ENCODE measurements around the gene CAMK1D.

Gene CAMK1D

DNA sequence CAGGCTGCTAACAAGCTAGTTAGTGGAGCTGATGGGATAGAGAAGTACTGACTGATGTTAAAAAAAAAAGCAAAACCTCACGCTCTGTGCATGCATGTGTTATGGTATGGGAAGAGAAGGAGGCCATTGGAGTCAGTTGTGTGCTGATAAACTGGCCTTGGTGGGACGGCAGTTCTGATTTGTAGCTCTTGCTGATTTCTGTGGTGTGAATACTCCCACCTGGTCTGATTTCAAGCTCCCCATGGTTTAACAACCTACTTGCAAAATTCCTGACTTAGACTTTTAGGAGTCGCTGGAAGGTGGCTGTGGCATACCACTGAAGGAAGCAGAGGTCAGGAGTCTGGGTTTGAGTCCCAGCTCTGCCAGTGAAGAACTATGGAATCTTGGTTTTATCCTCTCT lies 15.2 kb downstream of the CAMK1D start:
- no peaks in the 10 kb centered on the region for H3K27me3 ChIP-seq
- peaks cover 35% of the 10 kb centered on the region for H3K9me3 ChIP-seq
- no peak overlapping the region for H3K4me3 ChIP-seq
- H4K20me1 ChIP-seq: peaks cover 13% of the 10 kb centered on the region
- H3K4me2 ChIP-seq: no peak overlapping the region
- no peak for TF ChIP-seq Cebpa-rat (IDR thresholded peaks at IDR 0.05)
- H3K27ac ChIP-seq: no peak overlapping the region
- peaks cover 23% of the 10 kb centered on the region for H3K36me3 ChIP-seq
- H3K4me1 ChIP-seq: peaks cover 11% of the 10 kb centered on the region; the same call in 1 of the 2 replicates
- no peak overlapping the region for H3K9ac ChIP-seq

DNA sequence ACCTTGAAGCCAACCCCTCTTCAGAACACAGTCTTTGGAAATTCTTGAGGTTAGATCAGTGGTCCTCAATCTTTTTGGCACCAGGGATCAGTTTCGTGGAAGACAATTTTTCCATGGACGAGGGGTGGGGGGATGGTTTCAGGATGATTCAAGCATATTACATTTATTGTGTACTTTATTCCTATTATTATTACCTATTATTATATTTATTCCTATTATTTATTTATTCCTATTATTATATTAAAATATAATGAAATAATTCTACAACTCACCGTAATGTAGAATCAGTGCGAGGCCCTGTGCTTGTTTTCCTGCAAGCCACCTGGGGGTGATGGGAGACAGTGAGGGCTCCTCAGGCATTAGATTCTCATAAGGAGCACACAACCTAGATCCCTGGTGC lies 17.9 kb downstream of the CAMK1D start:
- H3K4me3 ChIP-seq: no peak overlapping the region
- no peak overlapping the region for H3K9ac ChIP-seq
- H3K27me3 ChIP-seq: no peaks in the 10 kb centered on the region
- peaks cover 7% of the 10 kb centered on the region; the same call in 1 of the 2 replicates for H3K4me1 ChIP-seq
- H3K36me3 ChIP-seq: peaks cover 19% of the 10 kb centered on the region
- H4K20me1 ChIP-seq: no peaks in the 10 kb centered on the region; the same call in 1 of the 2 replicates
- no peak overlapping the region for H3K4me2 ChIP-seq
- TF ChIP-seq Cebpa-rat (IDR thresholded peaks at IDR 0.05): no peak
- H3K27ac ChIP-seq: no peak overlapping the region
- H3K9me3 ChIP-seq: peaks cover 29% of the 10 kb centered on the region

DNA sequence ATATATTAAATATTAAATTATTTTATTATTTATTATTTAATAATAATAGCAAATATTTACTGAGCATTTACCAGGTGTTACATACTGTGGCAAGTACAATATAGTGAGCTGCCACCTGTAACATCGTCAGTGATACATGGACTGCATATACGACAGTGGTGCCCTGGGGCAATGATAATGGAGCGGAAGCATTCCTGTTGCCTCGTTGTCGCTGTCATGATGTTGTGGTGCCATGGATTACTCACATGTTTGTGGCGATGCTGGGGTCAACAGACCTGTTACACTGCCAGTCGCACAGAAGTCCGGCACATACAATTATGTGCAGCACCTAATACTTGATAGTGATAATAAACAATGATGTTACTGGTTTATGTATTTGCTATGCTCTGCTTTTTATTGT lies 20.6 kb downstream of the CAMK1D start:
- Histone ChIP-seq H3K36me3 (peaks cover under 1% of the 10 kb centered on the region), H3K27me3 (no peaks in the 10 kb centered on the region), H3K9ac (no peak overlapping the region), H4K20me1 (no peaks in the 10 kb centered on the region; the same call in 1 of the 2 replicates), H3K27ac (no peak overlapping the region), H3K4me2 (no peak overlapping the region), H3K4me3 (no peak overlapping the region), H3K4me1 (peaks cover 7% of the 10 kb centered on the region; the same call in 1 of the 2 replicates), H3K9me3 (peaks cover 2% of the 10 kb centered on the region; the same call in 1 of the 2 replicates)
- no peak for TF ChIP-seq Cebpa-rat (IDR thresholded peaks at IDR 0.05)

DNA sequence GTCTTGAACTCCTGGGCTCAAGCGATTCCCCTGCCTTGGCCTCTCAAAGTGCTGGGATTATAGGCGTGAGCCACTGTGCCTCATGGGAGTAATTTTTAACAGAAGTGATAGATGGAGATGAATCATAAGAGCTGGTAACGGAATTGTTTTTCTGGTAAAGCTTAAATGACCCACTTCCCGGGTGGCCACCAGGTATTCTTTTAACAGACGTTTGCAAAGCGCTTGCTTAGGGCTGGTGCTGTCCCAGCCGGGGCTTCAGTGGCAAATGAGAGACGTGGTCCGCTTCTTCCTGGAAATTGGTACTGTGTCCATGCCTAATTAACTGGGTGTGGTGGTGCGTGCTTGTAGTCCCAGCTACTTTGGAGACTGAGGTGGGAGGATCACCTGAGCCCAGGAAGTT lies 23.5 kb downstream of the CAMK1D start:
- Histone ChIP-seq H3K4me1 (no peaks in the 10 kb centered on the region), H3K36me3 (no peaks in the 10 kb centered on the region; the same call in 1 of the 2 replicates), H4K20me1 (peaks cover 2% of the 10 kb centered on the region; the same call in 1 of the 2 replicates), H3K4me3 (no peak overlapping the region), H3K4me2 (no peak overlapping the region), H3K9me3 (no peaks in the 10 kb centered on the region), H3K27ac (no peak overlapping the region), H3K27me3 (no peaks in the 10 kb centered on the region), H3K9ac (no peak overlapping the region)
- no peak for TF ChIP-seq Cebpa-rat (IDR thresholded peaks at IDR 0.05)

DNA sequence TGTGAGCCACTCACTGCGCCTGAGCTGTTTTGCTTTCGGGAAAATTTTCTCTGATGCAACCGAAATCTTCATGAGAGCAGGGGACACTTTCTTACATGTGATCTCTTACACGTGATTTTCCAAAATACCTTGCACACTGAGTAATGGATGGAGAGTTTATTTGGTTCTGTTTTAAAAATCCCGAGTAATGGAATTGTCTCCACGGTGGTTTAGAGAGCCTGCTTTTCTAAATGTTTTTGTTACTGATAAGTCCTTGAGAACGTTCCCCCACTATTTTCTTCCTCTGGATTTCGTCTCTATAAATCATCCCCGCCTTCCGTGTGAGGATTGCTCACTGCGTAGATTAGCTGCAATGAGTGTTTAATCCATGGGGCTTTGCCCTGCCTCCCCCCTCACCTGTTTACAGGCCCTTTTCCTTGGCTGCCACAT lies 25.7 kb downstream of the CAMK1D start:
- H3K9ac ChIP-seq: no peak overlapping the region
- no peak overlapping the region for H3K4me2 ChIP-seq
- no peaks in the 10 kb centered on the region for H3K9me3 ChIP-seq
- TF ChIP-seq Cebpa-rat (IDR thresholded peaks at IDR 0.05): no peak
- H3K4me1 ChIP-seq: no peaks in the 10 kb centered on the region
- H3K36me3 ChIP-seq: no peaks in the 10 kb centered on the region; the same call in 1 of the 2 replicates
- no peaks in the 10 kb centered on the region for H3K27me3 ChIP-seq
- H4K20me1 ChIP-seq: 0 out of 2 replicates have a peak, but pooled peaks cover 5% of the 10 kb centered on the region
- no peak overlapping the region for H3K27ac ChIP-seq
- H3K4me3 ChIP-seq: no peak overlapping the region

DNA sequence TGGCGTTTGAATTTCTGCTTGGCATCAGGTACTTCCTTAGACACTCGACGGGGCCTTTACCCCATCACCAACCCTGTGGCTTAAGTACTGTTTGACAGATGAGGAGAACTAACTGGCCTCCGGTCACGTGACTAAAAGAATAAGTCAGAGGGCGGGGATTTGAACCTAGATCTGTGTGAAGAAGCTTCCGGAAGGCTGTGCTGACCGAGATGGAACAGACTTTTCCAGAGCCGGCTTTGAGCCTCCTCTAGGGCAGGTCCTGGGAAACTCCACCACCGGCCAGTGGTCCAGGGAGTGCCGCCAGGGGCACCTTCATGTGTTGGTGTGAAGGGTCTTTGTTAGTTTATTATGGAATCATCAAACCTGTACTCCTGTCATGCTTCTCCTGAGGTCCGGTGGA lies 26.9 kb downstream of the CAMK1D start:
- Histone ChIP-seq H3K4me1 (no peaks in the 10 kb centered on the region), H3K4me3 (no peak overlapping the region), H3K27ac (no peak overlapping the region), H4K20me1 (0 out of 2 replicates have a peak, but pooled peaks cover 5% of the 10 kb centered on the region), H3K36me3 (no peaks in the 10 kb centered on the region), H3K4me2 (no peak overlapping the region), H3K9me3 (no peaks in the 10 kb centered on the region), H3K27me3 (no peaks in the 10 kb centered on the region), H3K9ac (no peak overlapping the region)
- TF ChIP-seq Cebpa-rat (IDR thresholded peaks at IDR 0.05): no peak

DNA sequence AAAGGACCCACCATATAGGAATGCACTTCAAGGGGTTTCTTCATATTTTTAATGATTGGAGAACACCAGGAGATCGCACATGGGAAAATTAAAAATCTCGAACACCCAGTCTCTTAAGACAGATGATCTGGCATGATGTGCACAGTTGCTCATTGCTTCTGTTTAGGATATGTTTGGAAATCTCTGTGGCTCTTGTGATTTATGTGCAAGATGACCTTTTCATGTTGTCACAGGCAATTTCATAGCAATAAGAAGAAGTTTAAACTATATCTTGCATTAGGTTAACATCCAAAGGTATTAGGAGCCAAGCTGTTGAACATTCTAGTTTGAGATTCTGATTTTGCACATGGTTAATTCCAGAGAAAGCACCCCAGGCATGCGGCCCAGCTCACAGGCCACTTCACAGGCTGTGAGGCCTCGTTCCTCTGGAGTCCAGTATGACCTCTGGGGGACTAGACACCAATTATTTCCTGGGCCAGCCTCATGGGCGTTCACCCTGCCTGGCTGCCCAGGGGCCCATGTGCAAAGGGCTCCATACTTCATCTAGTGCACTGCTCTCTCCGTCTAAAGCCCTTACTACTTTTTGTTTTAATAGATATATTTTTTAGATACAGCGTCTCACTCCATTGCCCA lies 28.4 kb downstream of the CAMK1D start:
- Histone ChIP-seq H3K36me3 (no peaks in the 10 kb centered on the region), H3K9ac (no peak overlapping the region), H3K4me2 (no peak overlapping the region), H4K20me1 (0 out of 2 replicates have a peak, but pooled peaks cover 5% of the 10 kb centered on the region), H3K27me3 (no peaks in the 10 kb centered on the region), H3K9me3 (no peaks in the 10 kb centered on the region), H3K4me1 (no peaks in the 10 kb centered on the region), H3K27ac (no peak overlapping the region), H3K4me3 (no peak overlapping the region)
- no peak for TF ChIP-seq Cebpa-rat (IDR thresholded peaks at IDR 0.05)

DNA sequence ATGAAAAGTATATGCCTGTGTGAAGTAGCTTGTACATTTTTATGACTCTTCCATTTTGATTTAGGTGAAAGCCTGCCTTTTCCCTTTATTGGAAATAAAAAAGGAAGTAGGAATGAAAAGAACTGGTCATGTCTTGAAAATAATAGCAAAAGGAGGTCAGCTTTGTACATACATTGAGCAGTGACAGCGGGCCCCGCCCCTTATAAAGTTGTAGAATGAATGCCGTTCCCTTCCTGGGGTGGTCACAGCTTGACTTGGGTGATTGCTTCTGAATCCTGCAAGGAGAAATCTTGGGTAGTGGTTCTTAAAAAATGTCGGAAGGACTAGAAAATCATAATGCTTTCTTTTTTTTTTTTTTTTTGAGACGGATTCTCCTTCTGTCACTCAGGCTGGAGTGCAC lies 31.7 kb downstream of the CAMK1D start:
- Histone ChIP-seq H4K20me1 (0 out of 2 replicates have a peak, but pooled peaks cover 5% of the 10 kb centered on the region), H3K9me3 (peaks cover 17% of the 10 kb centered on the region), H3K4me3 (no peak overlapping the region), H3K4me1 (no peaks in the 10 kb centered on the region), H3K9ac (no peak overlapping the region), H3K36me3 (no peaks in the 10 kb centered on the region), H3K27me3 (no peaks in the 10 kb centered on the region), H3K4me2 (no peak overlapping the region), H3K27ac (no peak overlapping the region)
- TF ChIP-seq Cebpa-rat (IDR thresholded peaks at IDR 0.05): no peak

DNA sequence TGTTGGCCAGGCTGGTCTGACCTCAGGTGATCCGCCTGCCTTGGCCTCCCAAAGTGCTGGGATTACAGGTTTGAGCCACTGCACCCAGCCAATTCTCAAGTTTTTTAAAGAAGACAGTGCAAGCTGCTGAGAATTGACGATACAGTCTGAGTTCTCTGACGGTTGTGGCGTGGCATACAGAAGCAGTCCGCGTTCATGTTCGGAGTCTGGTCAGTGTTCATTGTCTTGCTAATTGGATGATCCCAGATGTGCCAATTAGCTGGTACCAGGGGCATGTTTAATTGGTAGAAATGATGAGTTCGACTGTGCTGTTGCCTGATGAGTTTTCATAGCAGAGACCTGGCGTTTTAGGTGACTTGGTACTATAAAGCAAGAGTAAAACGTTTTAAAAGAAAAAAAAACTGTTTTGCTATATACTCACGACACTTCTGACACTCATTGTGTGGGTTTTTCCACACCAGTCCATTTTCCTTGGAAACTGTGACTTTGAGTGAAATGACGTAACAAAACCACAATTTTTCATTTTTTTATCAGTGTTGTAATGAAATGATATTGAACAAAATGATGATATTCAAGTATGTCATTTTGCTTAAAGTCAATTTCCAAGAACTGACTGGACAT lies 32.3 kb downstream of the CAMK1D start:
- no peak overlapping the region for H3K27ac ChIP-seq
- no peaks in the 10 kb centered on the region for H3K27me3 ChIP-seq
- H3K9me3 ChIP-seq: peaks cover 17% of the 10 kb centered on the region
- H4K20me1 ChIP-seq: 0 out of 2 replicates have a peak, but pooled peaks cover 5% of the 10 kb centered on the region
- no peaks in the 10 kb centered on the region for H3K4me1 ChIP-seq
- H3K4me3 ChIP-seq: no peak overlapping the region
- no peaks in the 10 kb centered on the region for H3K36me3 ChIP-seq
- no peak for TF ChIP-seq Cebpa-rat (IDR thresholded peaks at IDR 0.05)
- no peak overlapping the region for H3K9ac ChIP-seq
- no peak overlapping the region for H3K4me2 ChIP-seq

DNA sequence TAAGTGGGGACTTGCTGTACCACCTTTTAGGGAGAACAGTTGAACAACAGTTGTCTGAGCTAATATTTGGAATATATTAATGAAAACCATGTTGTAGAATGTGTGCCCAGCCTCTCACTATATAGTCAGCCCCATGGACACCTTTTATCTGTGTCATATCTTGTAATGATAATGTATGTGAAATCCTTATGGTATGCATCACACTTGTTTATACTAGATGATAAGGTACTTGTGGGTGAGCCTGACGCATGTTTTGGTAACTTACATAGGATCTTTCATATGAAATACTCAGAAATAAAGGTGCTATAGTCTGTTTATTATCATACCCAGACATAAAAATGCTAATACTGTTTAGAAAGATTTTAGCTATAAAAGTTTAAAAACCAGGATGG lies 32.8 kb downstream of the CAMK1D start:
- Histone ChIP-seq H3K27ac (no peak overlapping the region), H3K4me2 (no peak overlapping the region), H3K4me3 (no peak overlapping the region), H3K9me3 (peaks cover 17% of the 10 kb centered on the region), H3K4me1 (no peaks in the 10 kb centered on the region), H3K9ac (no peak overlapping the region), H3K27me3 (no peaks in the 10 kb centered on the region), H4K20me1 (0 out of 2 replicates have a peak, but pooled peaks cover 5% of the 10 kb centered on the region), H3K36me3 (no peaks in the 10 kb centered on the region)
- no peak for TF ChIP-seq Cebpa-rat (IDR thresholded peaks at IDR 0.05)
